Measurements from ENCODE around the gene SPON2. TPM values are rescaled to one million over a fixed set of nuclear protein-coding genes. Genes with fewer than 3 reads are reported as not detected.
A peak's percentile ranks its signal among the peaks of the same experiment; 100 is the strongest.

SPON2 gene
- polyA plus RNA-seq, 2 of the 4 experiments (the other 2 are of a cell fraction) = 0.12 to 0.54 TPM

DNA sequence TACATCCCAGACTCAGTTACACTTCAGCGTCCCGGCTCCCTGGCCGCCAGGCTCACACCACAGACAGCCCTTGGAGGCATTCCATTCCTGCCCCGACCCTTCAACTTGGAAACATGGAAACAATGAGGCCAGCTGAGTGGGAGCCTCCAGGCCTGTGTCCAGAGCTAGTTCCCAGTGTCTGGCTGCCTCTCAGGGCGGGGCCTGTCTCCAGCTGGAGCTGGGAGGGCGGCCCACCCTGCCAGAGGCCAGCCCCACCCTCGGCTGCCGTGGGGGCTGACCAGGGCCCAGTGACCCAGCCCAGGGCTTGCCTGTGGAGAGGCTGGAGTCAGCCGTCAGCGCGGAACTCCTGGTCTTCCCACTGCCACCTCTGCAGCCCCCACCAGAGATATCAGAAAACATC is 37.4 kb upstream of the SPON2 start (continued):
- TF ChIP-seq, protein P1, sequence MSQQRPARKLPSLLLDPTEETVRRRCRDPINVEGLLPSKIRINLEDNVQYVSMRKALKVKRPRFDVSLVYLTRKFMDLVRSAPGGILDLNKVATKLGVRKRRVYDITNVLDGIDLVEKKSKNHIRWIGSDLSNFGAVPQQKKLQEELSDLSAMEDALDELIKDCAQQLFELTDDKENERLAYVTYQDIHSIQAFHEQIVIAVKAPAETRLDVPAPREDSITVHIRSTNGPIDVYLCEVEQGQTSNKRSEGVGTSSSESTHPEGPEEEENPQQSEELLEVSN (IDR thresholded peaks at IDR 0.05; ENCODE audit: borderline replicate concordance, low read depth) = no peak
- TF ChIP-seq PHF8 (IDR thresholded peaks at IDR 0.05; ENCODE audit: borderline replicate concordance, low read depth) (no peak), KDM1A (IDR thresholded peaks at IDR 0.05; ENCODE audit: low read depth) (no peak), HOXA7 (CRISPR knock-in tag; IDR thresholded peaks at IDR 0.05) (no peak)
- TF ChIP-seq, protein P2, sequence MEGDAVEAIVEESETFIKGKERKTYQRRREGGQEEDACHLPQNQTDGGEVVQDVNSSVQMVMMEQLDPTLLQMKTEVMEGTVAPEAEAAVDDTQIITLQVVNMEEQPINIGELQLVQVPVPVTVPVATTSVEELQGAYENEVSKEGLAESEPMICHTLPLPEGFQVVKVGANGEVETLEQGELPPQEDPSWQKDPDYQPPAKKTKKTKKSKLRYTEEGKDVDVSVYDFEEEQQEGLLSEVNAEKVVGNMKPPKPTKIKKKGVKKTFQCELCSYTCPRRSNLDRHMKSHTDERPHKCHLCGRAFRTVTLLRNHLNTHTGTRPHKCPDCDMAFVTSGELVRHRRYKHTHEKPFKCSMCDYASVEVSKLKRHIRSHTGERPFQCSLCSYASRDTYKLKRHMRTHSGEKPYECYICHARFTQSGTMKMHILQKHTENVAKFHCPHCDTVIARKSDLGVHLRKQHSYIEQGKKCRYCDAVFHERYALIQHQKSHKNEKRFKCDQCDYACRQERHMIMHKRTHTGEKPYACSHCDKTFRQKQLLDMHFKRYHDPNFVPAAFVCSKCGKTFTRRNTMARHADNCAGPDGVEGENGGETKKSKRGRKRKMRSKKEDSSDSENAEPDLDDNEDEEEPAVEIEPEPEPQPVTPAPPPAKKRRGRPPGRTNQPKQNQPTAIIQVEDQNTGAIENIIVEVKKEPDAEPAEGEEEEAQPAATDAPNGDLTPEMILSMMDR (IDR thresholded peaks at IDR 0.05) = no peak

DNA sequence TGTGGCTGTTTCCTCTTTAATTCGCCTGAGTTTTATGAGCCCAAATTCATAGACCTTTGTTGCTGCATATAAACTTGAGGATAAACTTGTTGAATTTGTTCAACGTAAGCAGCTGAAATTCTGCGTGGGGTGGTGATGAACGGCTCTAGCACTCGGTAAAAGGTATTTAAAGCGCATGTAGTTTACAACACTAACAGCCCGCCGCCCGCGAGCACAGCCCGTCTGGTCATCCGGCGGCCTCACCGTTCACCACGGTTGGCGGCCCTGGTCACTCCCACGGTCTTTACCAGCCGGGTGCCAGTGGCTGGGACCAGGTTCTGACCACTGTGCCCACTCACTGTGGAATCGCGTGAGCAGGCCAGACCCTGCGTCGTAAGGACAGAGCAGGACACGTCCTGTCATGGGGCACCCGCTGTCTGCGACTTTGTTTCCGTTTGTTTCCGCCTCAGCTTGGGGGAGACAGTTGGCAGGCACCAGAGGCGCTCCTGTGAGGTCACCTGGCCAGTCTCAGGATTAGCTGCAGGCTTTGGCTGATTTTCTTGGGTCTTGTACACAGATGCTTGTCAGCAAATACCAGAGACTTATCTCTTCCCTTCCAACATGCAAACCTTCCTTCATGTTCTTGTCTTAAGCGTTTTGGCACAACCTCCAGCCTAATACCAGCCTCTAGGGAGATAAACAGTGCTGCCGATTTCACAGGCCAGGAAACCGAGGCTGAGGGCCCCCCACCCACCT is 36.8 kb upstream of the SPON2 start:
- TF ChIP-seq KDM1A (IDR thresholded peaks at IDR 0.05; ENCODE audit: low read depth) (no peak), TFCP2L1 (CRISPR knock-in tag; IDR thresholded peaks at IDR 0.05) (no peak), RAD21 (conservative IDR thresholded peaks at IDR 0.05 in 1 of 2, IDR thresholded peaks at IDR 0.05 in 1 of 2) (no peak), GATA3 (IDR thresholded peaks at IDR 0.05; ENCODE audit: borderline replicate concordance) (no peak), RNF2 (IDR thresholded peaks at IDR 0.05; ENCODE audit: borderline replicate concordance, low read depth) (no peak), POLR2A (IDR thresholded peaks at IDR 0.05; ENCODE audit: low read length) (no peak), FOXS1 (CRISPR knock-in tag; IDR thresholded peaks at IDR 0.05) (no peak)
- CTCF ChIA-PET = interaction anchor here (1.5 kb wide), 1 partner anchor 8 kb away, joined by 3 read pairs; no protein-coding TSS in a partner anchor
- POLR2A ChIA-PET = no interaction called here
- no peaks in the 10 kb centered on the region for H3K4me1 ChIP-seq
- FAIRE-seq (no peak), DNase-seq (ENCODE audit: low read depth in 1 of 2, low spot score in 1 of 2) (no peak), ATAC-seq (no peak)
- H3K4me2 ChIP-seq = no peak overlapping the region
- 89% methylated on average over 29 of the region's 31 CpGs for WGBS (ENCODE audit: missing lambda C conversion rate)
- H3K9me3 ChIP-seq = no peaks in the 10 kb centered on the region
- no peak overlapping the region for H3K27ac ChIP-seq
- no peak overlapping the region for H3K4me3 ChIP-seq

DNA sequence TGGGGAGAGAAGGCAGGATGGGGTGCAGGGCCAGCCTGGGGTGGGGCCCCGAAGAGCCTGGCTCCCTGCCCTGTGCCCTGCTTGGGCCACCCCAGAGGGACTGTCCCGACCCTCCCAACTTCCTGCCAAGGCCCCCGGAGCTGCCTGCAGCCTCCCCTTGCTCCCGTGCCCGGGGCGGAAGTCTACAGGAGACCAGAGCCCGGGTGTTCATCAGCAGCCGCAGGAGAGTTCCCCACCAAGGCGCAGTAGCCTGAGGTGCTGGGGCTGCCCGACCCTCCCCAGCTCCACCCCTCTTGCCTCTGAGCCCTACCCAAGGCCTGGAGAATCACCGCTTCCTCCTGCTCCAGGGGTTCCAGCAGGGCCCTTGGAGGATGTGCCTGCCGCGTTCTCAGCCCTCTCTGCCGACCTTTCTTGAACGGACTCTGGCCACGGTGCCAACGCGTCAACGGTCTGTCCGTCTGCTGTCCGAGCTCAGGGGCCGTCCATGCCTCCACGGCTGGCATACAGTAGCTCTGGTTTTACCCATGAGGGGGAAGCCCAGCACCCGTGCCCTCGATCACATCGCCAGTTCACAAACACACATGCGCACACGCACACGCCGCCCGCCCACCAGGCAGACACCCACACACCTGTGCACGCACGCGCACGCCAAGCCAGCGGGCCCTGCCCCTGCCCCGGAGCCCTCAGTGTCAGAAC is 36.0 kb upstream of the SPON2 start:
- POLR2A ChIA-PET = no interaction called here
- peak; percentile 8 to 15; a peak in 3 of 6 replicates for ATAC-seq
- Histone ChIP-seq H3K27ac (no peak overlapping the region), H3K4me1 (no peaks in the 10 kb centered on the region), H3K4me3 (no peak overlapping the region), H3K4me2 (no peak overlapping the region), H3K9me3 (no peaks in the 10 kb centered on the region)
- no peak for DNase-seq (ENCODE audit: low read depth in 1 of 2, low spot score in 1 of 2)
- 87% methylated on average over 31 of the region's 37 CpGs for WGBS (ENCODE audit: missing lambda C conversion rate)
- FAIRE-seq = no peak
- CTCF ChIA-PET = interaction anchor here (1.5 kb wide), 1 partner anchor 9 kb away, joined by 3 read pairs; no protein-coding TSS in a partner anchor
- no peak for TF ChIP-seq JUN (IDR thresholded peaks at IDR 0.05)
- no peak for TF ChIP-seq CEBPB (IDR thresholded peaks at IDR 0.05)
- TF ChIP-seq, protein P3, sequence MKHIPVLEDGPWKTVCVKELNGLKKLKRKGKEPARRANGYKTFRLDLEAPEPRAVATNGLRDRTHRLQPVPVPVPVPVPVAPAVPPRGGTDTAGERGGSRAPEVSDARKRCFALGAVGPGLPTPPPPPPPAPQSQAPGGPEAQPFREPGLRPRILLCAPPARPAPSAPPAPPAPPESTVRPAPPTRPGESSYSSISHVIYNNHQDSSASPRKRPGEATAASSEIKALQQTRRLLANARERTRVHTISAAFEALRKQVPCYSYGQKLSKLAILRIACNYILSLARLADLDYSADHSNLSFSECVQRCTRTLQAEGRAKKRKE (CRISPR knock-in tag; IDR thresholded peaks at IDR 0.05; ENCODE audit: low read depth) = no peak
- no peak for TF ChIP-seq HOXB13 (CRISPR knock-in tag; IDR thresholded peaks at IDR 0.05; ENCODE audit: low read depth)
- TF ChIP-seq, protein P4, sequence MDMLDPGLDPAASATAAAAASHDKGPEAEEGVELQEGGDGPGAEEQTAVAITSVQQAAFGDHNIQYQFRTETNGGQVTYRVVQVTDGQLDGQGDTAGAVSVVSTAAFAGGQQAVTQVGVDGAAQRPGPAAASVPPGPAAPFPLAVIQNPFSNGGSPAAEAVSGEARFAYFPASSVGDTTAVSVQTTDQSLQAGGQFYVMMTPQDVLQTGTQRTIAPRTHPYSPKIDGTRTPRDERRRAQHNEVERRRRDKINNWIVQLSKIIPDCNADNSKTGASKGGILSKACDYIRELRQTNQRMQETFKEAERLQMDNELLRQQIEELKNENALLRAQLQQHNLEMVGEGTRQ (IDR thresholded peaks at IDR 0.05) = no peak
- no peak for TF ChIP-seq HOXB5 (CRISPR knock-in tag; IDR thresholded peaks at IDR 0.05)
- TF ChIP-seq KDM5A (IDR thresholded peaks at IDR 0.05) = no peak
- no peak for TF ChIP-seq EHF (CRISPR knock-in tag; IDR thresholded peaks at IDR 0.05)
- TF ChIP-seq, protein P5, sequence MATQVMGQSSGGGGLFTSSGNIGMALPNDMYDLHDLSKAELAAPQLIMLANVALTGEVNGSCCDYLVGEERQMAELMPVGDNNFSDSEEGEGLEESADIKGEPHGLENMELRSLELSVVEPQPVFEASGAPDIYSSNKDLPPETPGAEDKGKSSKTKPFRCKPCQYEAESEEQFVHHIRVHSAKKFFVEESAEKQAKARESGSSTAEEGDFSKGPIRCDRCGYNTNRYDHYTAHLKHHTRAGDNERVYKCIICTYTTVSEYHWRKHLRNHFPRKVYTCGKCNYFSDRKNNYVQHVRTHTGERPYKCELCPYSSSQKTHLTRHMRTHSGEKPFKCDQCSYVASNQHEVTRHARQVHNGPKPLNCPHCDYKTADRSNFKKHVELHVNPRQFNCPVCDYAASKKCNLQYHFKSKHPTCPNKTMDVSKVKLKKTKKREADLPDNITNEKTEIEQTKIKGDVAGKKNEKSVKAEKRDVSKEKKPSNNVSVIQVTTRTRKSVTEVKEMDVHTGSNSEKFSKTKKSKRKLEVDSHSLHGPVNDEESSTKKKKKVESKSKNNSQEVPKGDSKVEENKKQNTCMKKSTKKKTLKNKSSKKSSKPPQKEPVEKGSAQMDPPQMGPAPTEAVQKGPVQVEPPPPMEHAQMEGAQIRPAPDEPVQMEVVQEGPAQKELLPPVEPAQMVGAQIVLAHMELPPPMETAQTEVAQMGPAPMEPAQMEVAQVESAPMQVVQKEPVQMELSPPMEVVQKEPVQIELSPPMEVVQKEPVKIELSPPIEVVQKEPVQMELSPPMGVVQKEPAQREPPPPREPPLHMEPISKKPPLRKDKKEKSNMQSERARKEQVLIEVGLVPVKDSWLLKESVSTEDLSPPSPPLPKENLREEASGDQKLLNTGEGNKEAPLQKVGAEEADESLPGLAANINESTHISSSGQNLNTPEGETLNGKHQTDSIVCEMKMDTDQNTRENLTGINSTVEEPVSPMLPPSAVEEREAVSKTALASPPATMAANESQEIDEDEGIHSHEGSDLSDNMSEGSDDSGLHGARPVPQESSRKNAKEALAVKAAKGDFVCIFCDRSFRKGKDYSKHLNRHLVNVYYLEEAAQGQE (IDR thresholded peaks at IDR 0.05) = no peak
- TF ChIP-seq GATA3 (IDR thresholded peaks at IDR 0.05; ENCODE audit: borderline replicate concordance) = no peak
- TF ChIP-seq CBX2 (IDR thresholded peaks at IDR 0.05; ENCODE audit: borderline replicate concordance, low read depth) = no peak
- TF ChIP-seq EHMT2 (IDR thresholded peaks at IDR 0.05; ENCODE audit: low read depth) = no peak
- no peak for TF ChIP-seq POLR2AphosphoS2 (conservative IDR thresholded peaks at IDR 0.05; ENCODE audit: low read length)
- TF ChIP-seq, protein P6, sequence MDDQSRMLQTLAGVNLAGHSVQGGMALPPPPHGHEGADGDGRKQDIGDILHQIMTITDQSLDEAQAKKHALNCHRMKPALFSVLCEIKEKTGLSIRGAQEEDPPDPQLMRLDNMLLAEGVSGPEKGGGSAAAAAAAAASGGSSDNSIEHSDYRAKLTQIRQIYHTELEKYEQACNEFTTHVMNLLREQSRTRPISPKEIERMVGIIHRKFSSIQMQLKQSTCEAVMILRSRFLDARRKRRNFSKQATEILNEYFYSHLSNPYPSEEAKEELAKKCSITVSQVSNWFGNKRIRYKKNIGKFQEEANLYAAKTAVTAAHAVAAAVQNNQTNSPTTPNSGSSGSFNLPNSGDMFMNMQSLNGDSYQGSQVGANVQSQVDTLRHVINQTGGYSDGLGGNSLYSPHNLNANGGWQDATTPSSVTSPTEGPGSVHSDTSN (IDR thresholded peaks at IDR 0.05) = no peak
- no peak for TF ChIP-seq MYC (IDR thresholded peaks at IDR 0.05; ENCODE audit: borderline replicate concordance, low read length)

All from A549 (cell line).